GM12872 (cell line): ENCODE measurements around the gene TNRC6B.

Experiments
- TF ChIP-seq, protein P1 (sequence below): IDR thresholded peaks from 3 replicates; pipeline ENCODE4 v1.5.1; 2011; ENCODE audit warnings: low read depth, mild to moderate bottlenecking, low read length, moderate library complexity; ENCODE audit not compliant: insufficient read depth

The TNRC6B gene

DNA sequence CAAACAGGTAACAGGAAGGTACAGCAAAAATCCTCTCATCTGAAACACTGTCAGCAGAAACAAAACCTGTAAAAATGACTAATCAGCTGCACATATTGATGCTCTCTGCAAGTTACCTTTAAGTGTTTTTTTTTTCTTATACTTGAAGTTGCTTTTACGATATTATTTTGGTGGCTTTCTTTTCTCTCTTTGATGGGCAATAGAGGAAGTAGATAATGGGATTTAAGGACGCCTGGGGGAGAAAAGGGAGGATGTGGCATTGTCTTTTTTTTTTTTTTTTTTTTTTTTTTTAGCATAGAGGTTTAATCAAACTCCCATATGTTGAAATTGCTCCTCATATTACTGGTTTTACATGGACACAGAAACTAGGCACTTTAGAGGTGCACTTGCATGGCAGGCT lies 157.2 kb downstream of the TNRC6B start:
- TF ChIP-seq, protein P1, sequence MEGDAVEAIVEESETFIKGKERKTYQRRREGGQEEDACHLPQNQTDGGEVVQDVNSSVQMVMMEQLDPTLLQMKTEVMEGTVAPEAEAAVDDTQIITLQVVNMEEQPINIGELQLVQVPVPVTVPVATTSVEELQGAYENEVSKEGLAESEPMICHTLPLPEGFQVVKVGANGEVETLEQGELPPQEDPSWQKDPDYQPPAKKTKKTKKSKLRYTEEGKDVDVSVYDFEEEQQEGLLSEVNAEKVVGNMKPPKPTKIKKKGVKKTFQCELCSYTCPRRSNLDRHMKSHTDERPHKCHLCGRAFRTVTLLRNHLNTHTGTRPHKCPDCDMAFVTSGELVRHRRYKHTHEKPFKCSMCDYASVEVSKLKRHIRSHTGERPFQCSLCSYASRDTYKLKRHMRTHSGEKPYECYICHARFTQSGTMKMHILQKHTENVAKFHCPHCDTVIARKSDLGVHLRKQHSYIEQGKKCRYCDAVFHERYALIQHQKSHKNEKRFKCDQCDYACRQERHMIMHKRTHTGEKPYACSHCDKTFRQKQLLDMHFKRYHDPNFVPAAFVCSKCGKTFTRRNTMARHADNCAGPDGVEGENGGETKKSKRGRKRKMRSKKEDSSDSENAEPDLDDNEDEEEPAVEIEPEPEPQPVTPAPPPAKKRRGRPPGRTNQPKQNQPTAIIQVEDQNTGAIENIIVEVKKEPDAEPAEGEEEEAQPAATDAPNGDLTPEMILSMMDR, result no peak

- TF ChIP-seq, protein P1, result no peak
Measured at GRCh38 chr22:40335358-40335757, 157.6 kb downstream of the TNRC6B start.

DNA sequence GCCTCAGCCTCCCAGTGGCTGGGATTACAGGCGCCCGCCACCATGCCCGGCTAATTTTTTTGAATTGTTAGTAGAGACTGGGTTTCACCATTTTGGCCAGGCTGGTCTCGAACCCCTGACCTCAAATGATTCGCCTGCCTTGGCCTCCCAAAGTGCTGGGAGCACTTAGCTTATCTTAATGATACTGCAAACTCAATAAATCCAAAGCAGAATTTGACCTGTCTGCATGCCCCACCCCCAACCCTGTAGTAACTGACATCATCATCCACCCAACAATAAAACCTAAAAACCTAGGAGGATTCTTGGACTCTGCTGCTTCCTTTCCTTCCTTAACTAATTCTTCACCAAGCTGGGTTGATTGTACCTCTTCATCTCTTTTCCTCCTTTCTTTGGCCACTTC lies 162.3 kb downstream of the TNRC6B start:
- TF ChIP-seq, protein P1, result no peak

- TF ChIP-seq, protein P1, result no peak
Measured at GRCh38 chr22:40341604-40342003, 163.9 kb downstream of the TNRC6B start.

DNA sequence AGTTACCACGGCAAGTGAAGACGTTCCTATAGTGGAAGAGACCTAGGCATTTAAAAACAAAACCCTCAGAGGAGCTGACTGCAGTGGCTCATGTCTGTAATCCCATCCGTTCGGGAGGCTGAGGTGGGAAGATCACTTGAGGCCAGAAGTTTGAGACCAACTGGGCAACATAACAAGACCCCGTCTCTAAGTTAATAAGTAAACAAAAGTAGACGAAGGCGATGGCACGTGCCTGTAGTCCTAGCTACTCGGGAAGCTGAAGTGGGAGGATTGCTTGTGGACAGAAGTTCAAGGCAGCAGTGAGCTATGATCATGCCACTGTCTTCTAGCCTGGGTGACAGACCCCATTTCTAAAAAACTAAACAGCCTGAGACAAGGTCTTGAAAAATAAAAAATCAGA lies 164.8 kb downstream of the TNRC6B start:
- TF ChIP-seq, protein P1, result no peak

DNA sequence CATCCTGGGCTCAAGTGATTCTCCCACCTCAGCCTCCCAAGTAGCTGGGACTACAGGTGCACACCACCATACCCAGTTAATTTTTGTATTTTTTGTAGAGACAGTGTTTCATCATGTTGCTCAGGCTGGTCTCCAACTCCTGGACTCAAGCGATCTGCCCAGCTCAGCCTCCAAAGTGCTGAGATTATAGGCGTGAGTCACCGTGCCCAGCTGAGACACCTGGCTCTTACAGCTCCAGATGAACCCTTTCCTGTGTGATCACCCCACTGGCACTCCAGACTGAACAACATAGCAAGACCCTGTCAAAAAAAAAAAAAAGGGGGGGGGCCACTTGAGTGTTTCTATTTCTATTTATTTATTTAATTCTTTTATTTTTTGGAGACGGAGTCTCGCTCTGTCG lies 167.5 kb downstream of the TNRC6B start:
- TF ChIP-seq, protein P1, result no peak

- TF ChIP-seq, protein P1, result no peak
Measured at GRCh38 chr22:40345815-40346184, 168.1 kb downstream of the TNRC6B start.
